H1 (cell line): ENCODE results near the gene NSA2. TPM values are rescaled to one million over a fixed set of nuclear protein-coding genes. Genes with fewer than 3 reads are reported as not detected.

ENCODE experiments used
- polyA plus RNA-seq, 7 experiments: library from polyadenylated mRNA; depleted of rRNA in 3 of 7; stranded (reverse) in 5 of 7; unstranded in 2 of 7; fragments of >200 nt in 5 of 7; fragments of 200-250 nt in 2 of 7; gene quantifications; 1 replicate in 5 of 7; 2 replicates in 1 of 7; 4 replicates in 1 of 7; pipeline versions ENCODE4 v1.2.1 to v1.2.3, GENCODE V29; 2011 to 2013; ENCODE audit warnings: missing spikeins in 2 of 7, mixed read lengths in 2 of 7
- total RNA-seq: library from RNA; stranded (reverse); fragmentation: NEBNext Ultra II Directional; extraction: Animal tissue kit (Norgen Biotek cat#: 25700); gene quantifications from 2 replicates; pipeline ENCODE4 v1.2.1, GENCODE V29; 2021
- TF ChIP-seq, protein P1 (sequence below): fragments of 300-600 bp; sonication (generic); IDR thresholded peaks from 2 replicates; pipeline ENCODE4 v1.7.1; 2012; ENCODE audit warnings: low read length, moderate library complexity, mild to moderate bottlenecking, inconsistent platforms; ENCODE audit not compliant: insufficient replicate concordance

The NSA2 gene
- total and polyA plus RNA-seq, 2 of the 8 experiments (the other 6 are each of a cell fraction or from before 2014, with no cell fraction given) = 17.0 to 68.7 TPM

DNA sequence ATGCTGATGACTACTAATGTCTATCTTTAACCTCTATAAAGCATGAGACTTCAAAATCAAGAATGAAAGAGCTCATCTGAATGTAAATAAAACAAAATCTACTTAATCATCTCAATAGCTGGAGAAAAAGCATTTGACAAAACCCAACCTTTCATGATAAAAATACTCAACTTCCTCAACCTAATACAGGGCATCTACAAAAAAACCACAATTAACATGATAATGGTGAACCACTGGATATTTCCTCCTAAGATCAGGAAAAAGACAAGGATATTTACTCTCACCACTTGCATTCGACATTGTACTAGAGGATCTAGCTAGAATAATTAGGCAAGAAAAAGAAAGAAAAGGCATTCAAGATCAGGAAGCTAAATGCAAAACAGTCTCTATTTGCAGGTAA lies 49.8 kb downstream of the NSA2 start (continued):
- TF ChIP-seq, protein P1, sequence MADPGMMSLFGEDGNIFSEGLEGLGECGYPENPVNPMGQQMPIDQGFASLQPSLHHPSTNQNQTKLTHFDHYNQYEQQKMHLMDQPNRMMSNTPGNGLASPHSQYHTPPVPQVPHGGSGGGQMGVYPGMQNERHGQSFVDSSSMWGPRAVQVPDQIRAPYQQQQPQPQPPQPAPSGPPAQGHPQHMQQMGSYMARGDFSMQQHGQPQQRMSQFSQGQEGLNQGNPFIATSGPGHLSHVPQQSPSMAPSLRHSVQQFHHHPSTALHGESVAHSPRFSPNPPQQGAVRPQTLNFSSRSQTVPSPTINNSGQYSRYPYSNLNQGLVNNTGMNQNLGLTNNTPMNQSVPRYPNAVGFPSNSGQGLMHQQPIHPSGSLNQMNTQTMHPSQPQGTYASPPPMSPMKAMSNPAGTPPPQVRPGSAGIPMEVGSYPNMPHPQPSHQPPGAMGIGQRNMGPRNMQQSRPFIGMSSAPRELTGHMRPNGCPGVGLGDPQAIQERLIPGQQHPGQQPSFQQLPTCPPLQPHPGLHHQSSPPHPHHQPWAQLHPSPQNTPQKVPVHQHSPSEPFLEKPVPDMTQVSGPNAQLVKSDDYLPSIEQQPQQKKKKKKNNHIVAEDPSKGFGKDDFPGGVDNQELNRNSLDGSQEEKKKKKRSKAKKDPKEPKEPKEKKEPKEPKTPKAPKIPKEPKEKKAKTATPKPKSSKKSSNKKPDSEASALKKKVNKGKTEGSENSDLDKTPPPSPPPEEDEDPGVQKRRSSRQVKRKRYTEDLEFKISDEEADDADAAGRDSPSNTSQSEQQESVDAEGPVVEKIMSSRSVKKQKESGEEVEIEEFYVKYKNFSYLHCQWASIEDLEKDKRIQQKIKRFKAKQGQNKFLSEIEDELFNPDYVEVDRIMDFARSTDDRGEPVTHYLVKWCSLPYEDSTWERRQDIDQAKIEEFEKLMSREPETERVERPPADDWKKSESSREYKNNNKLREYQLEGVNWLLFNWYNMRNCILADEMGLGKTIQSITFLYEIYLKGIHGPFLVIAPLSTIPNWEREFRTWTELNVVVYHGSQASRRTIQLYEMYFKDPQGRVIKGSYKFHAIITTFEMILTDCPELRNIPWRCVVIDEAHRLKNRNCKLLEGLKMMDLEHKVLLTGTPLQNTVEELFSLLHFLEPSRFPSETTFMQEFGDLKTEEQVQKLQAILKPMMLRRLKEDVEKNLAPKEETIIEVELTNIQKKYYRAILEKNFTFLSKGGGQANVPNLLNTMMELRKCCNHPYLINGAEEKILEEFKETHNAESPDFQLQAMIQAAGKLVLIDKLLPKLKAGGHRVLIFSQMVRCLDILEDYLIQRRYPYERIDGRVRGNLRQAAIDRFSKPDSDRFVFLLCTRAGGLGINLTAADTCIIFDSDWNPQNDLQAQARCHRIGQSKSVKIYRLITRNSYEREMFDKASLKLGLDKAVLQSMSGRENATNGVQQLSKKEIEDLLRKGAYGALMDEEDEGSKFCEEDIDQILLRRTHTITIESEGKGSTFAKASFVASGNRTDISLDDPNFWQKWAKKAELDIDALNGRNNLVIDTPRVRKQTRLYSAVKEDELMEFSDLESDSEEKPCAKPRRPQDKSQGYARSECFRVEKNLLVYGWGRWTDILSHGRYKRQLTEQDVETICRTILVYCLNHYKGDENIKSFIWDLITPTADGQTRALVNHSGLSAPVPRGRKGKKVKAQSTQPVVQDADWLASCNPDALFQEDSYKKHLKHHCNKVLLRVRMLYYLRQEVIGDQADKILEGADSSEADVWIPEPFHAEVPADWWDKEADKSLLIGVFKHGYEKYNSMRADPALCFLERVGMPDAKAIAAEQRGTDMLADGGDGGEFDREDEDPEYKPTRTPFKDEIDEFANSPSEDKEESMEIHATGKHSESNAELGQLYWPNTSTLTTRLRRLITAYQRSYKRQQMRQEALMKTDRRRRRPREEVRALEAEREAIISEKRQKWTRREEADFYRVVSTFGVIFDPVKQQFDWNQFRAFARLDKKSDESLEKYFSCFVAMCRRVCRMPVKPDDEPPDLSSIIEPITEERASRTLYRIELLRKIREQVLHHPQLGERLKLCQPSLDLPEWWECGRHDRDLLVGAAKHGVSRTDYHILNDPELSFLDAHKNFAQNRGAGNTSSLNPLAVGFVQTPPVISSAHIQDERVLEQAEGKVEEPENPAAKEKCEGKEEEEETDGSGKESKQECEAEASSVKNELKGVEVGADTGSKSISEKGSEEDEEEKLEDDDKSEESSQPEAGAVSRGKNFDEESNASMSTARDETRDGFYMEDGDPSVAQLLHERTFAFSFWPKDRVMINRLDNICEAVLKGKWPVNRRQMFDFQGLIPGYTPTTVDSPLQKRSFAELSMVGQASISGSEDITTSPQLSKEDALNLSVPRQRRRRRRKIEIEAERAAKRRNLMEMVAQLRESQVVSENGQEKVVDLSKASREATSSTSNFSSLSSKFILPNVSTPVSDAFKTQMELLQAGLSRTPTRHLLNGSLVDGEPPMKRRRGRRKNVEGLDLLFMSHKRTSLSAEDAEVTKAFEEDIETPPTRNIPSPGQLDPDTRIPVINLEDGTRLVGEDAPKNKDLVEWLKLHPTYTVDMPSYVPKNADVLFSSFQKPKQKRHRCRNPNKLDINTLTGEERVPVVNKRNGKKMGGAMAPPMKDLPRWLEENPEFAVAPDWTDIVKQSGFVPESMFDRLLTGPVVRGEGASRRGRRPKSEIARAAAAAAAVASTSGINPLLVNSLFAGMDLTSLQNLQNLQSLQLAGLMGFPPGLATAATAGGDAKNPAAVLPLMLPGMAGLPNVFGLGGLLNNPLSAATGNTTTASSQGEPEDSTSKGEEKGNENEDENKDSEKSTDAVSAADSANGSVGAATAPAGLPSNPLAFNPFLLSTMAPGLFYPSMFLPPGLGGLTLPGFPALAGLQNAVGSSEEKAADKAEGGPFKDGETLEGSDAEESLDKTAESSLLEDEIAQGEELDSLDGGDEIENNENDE = peak; percentile 72
